Measurements from ENCODE around the gene NTM. TPM values are rescaled to one million over a fixed set of nuclear protein-coding genes. Genes with fewer than 3 reads are reported as not detected.

The NTM gene
- total and polyA plus RNA-seq, 2 experiments from 2014 or later, result 25.9 to 49.0 TPM

- Histone ChIP-seq H3K9me2 (ENCODE audit: insufficient read depth) (no peaks in the 10 kb centered on the region), H3F3A (ENCODE audit: insufficient read depth) (peaks cover 20% of the 10 kb centered on the region), H3K4me1 (ENCODE audit: insufficient read depth) (peaks cover 25% of the 10 kb centered on the region), H3K79me2 (ENCODE audit: insufficient read depth) (no peaks in the 10 kb centered on the region), H3K4me3 (no peak overlapping the region), H3K27ac (no peak overlapping the region), H3K36me3 (ENCODE audit: low read depth) (no peaks in the 10 kb centered on the region), H3K4me2 (ENCODE audit: unreplicated experiment) (no peak overlapping the region), H3K27me3 (replicated peaks; ENCODE audit: insufficient read depth) (no peaks in the 10 kb centered on the region; the same call in 1 of the 2 replicates), H2AFZ (no peak overlapping the region), H3K9ac (no peak overlapping the region), H4K20me1 (ENCODE audit: insufficient read depth) (no peaks in the 10 kb centered on the region), H3K9me3 (ENCODE audit: low read depth) (no peaks in the 10 kb centered on the region)
- in situ Hi-C loops (cut with MboI), result no loop called here
- TF ChIP-seq EZH2 (IDR thresholded peaks at IDR 0.05; ENCODE audit: insufficient read depth, poor library complexity, severe bottlenecking) (no peak), EZH2phosphoT487 (IDR thresholded peaks at IDR 0.05; ENCODE audit: insufficient read depth, low read depth) (no peak)
- WGBS, 2 experiments (ENCODE audit: low coverage in 1 of 2, low lambda C conversion rate in 2 of 2, missing lambda C conversion rate in 2 of 2), result 56 to 66% methylated on average over 5 of the region's 5 CpGs
- no peak for DNase-seq
These were observed 242.1 kb downstream of the NTM start for GRCh38 chr11:131612533-131612932.

- H2AFZ ChIP-seq, result no peak overlapping the region
- H3K4me1 ChIP-seq (ENCODE audit: insufficient read depth), result peaks cover 27% of the 10 kb centered on the region
- in situ Hi-C loops (cut with MboI), result no loop called here
- H3K9me2 ChIP-seq (ENCODE audit: insufficient read depth), result no peaks in the 10 kb centered on the region
- H3K79me2 ChIP-seq (ENCODE audit: insufficient read depth), result no peaks in the 10 kb centered on the region
- no peaks in the 10 kb centered on the region for H4K20me1 ChIP-seq (ENCODE audit: insufficient read depth)
- no peak overlapping the region for H3K9ac ChIP-seq
- no peak overlapping the region for H3K4me2 ChIP-seq (ENCODE audit: unreplicated experiment)
- DNase-seq, result no peak
- H3K4me3 ChIP-seq, result no peak overlapping the region
- H3K27ac ChIP-seq, result no peak overlapping the region
- H3K27me3 ChIP-seq (replicated peaks; ENCODE audit: insufficient read depth), result no peaks in the 10 kb centered on the region; the same call in 1 of the 2 replicates
- no peaks in the 10 kb centered on the region for H3K9me3 ChIP-seq (ENCODE audit: low read depth)
- 58 to 74% methylated on average over 5 of the region's 5 CpGs for WGBS, 2 experiments (ENCODE audit: low coverage in 1 of 2, low lambda C conversion rate in 2 of 2, missing lambda C conversion rate in 2 of 2)
- no peaks in the 10 kb centered on the region for H3K36me3 ChIP-seq (ENCODE audit: low read depth)
- TF ChIP-seq EZH2 (IDR thresholded peaks at IDR 0.05; ENCODE audit: insufficient read depth, poor library complexity, severe bottlenecking) (no peak), EZH2phosphoT487 (IDR thresholded peaks at IDR 0.05; ENCODE audit: insufficient read depth, low read depth) (no peak)
- peaks cover 12% of the 10 kb centered on the region; the same call in 1 of the 2 replicates for H3F3A ChIP-seq (ENCODE audit: insufficient read depth)
These were observed 244.2 kb downstream of the NTM start for GRCh38 chr11:131614631-131615030.

- no peak for TF ChIP-seq EZH2 (IDR thresholded peaks at IDR 0.05; ENCODE audit: insufficient read depth, poor library complexity, severe bottlenecking)
- no peak for TF ChIP-seq EZH2phosphoT487 (IDR thresholded peaks at IDR 0.05; ENCODE audit: insufficient read depth, low read depth)
- Histone ChIP-seq H3K36me3 (ENCODE audit: low read depth) (no peaks in the 10 kb centered on the region), H3K4me3 (no peak overlapping the region), H3K9me3 (ENCODE audit: low read depth) (no peaks in the 10 kb centered on the region), H3K79me2 (ENCODE audit: insufficient read depth) (no peaks in the 10 kb centered on the region), H4K20me1 (ENCODE audit: insufficient read depth) (no peaks in the 10 kb centered on the region), H3K4me1 (ENCODE audit: insufficient read depth) (peaks cover 18% of the 10 kb centered on the region), H3K9me2 (ENCODE audit: insufficient read depth) (no peaks in the 10 kb centered on the region), H2AFZ (no peak overlapping the region), H3K4me2 (ENCODE audit: unreplicated experiment) (no peak overlapping the region), H3K27me3 (replicated peaks; ENCODE audit: insufficient read depth) (no peaks in the 10 kb centered on the region; the same call in 1 of the 2 replicates), H3K9ac (no peak overlapping the region), H3F3A (ENCODE audit: insufficient read depth) (0 out of 2 replicates have a peak, but pooled peaks cover 4% of the 10 kb centered on the region), H3K27ac (no peak overlapping the region)
- 67 to 71% methylated on average over 11 of the region's 11 CpGs for WGBS, 2 experiments (ENCODE audit: low coverage in 1 of 2, low lambda C conversion rate in 2 of 2, missing lambda C conversion rate in 2 of 2)
- in situ Hi-C loops (cut with MboI), result no loop called here
- DNase-seq, result peak; percentile 46
These were observed 245.2 kb downstream of the NTM start for GRCh38 chr11:131615611-131616010.

GRCh38 chr11:131616481-131617140 is 246.2 kb downstream of the NTM start:
- in situ Hi-C loops (cut with MboI), result no loop called here
- TF ChIP-seq EZH2 (IDR thresholded peaks at IDR 0.05; ENCODE audit: insufficient read depth, poor library complexity, severe bottlenecking) (no peak), EZH2phosphoT487 (IDR thresholded peaks at IDR 0.05; ENCODE audit: insufficient read depth, low read depth) (no peak)
- Histone ChIP-seq H3K27ac (no peak overlapping the region), H3K27me3 (replicated peaks; ENCODE audit: insufficient read depth) (no peaks in the 10 kb centered on the region; the same call in 1 of the 2 replicates), H3K4me1 (ENCODE audit: insufficient read depth) (peaks cover 17% of the 10 kb centered on the region), H3K4me2 (ENCODE audit: unreplicated experiment) (no peak overlapping the region), H3K36me3 (ENCODE audit: low read depth) (no peaks in the 10 kb centered on the region), H3F3A (ENCODE audit: insufficient read depth) (0 out of 2 replicates have a peak, but pooled peaks cover 4% of the 10 kb centered on the region), H3K79me2 (ENCODE audit: insufficient read depth) (no peaks in the 10 kb centered on the region), H3K9me2 (ENCODE audit: insufficient read depth) (no peaks in the 10 kb centered on the region), H3K4me3 (no peak overlapping the region), H3K9me3 (ENCODE audit: low read depth) (no peaks in the 10 kb centered on the region), H3K9ac (no peak overlapping the region), H2AFZ (peak overlapping the region; percentile 45; the same call in 1 of the 2 replicates), H4K20me1 (ENCODE audit: insufficient read depth) (no peaks in the 10 kb centered on the region)
- DNase-seq, result no peak
- WGBS, 2 experiments (ENCODE audit: low coverage in 1 of 2, low lambda C conversion rate in 2 of 2, missing lambda C conversion rate in 2 of 2), result 53 to 54% methylated on average over 9 of the region's 9 CpGs

Data from GM23248 (cell line).